Testis (tissue), 3 donors: Measurements from ENCODE around the gene GALNT14. TPM values are rescaled to one million over a fixed set of nuclear protein-coding genes. Genes with fewer than 3 reads are reported as not detected.

Source experiments
- DNase-seq: peaks from one replicate; pipeline ENCODE4 v3.0.0-alpha.2; 2019
- H3K27ac ChIP-seq, 2 donors: fragments of 200-600 bp; sonication (generic); one replicate each; pipeline ENCODE4 v1.5.1; 2019
- H3K27me3 ChIP-seq: fragments of 200-600 bp; sonication (generic); one replicate; pipeline ENCODE4 v1.5.1; 2019
- H3K36me3 ChIP-seq: fragments of 200-600 bp; sonication (generic); one replicate; pipeline ENCODE4 v1.5.1; 2017; ENCODE audit warnings: low read depth; ENCODE audit errors: missing control alignments
- H3K4me1 ChIP-seq: fragments of 200-600 bp; sonication (generic); one replicate; pipeline ENCODE4 v1.5.1; 2019
- H3K4me3 ChIP-seq, 2 donors: fragments of 200-600 bp; sonication (generic); one replicate each; pipeline ENCODE4 v1.5.1; 2017 to 2019
- H3K9me3 ChIP-seq: fragments of 200-600 bp; sonication (generic); one replicate; pipeline ENCODE4 v1.5.1; 2017
- CTCF ChIP-seq, 3 experiments: fragments of 450-650 bp in 2 of 3; fragments of 200-600 bp in 1 of 3; sonication (generic) in 1 of 3; IDR thresholded peaks; one replicate each; pipeline ENCODE4 v1.5.1; 2016 to 2019; ENCODE audit warnings: antibody characterized with exemption in 3 of 3, mild to moderate bottlenecking in 2 of 3, moderate library complexity in 1 of 3
- POLR2A ChIP-seq: fragments of 450-650 bp; IDR thresholded peaks from one replicate; pipeline ENCODE4 v1.6.1; 2017; ENCODE audit warnings: antibody characterized with exemption, mild to moderate bottlenecking, moderate library complexity
- WGBS, 2 donors: methylation state at CpG; one replicate each; pipeline ENCODE4 v1.1.5; 2018; 5-methylcytosine and 5-hydroxymethylcytosine counted together
- intact Hi-C: fragments of 100-400 bp; cut with DNase I; formaldehyde crosslinking; loops from one replicate; pipeline ENCODE4 v1.15.1; 2023; ENCODE audit warnings: low total_unique reads
- polyA plus RNA-seq: library from polyadenylated mRNA; stranded (reverse); fragments of 350-450 nt; fragmentation: Illumina TruSeq; extraction: RNeasy Lipid Tissue Mini Kit (QIAGEN cat#74804); gene quantifications from one replicate; pipeline ENCODE4 v1.2.3, GENCODE V29; 2014; ENCODE audit warnings: low read depth, low replicate concordance; ENCODE audit not compliant: insufficient read depth
- total RNA-seq, 2 donors: library from RNA; depleted of rRNA; stranded (reverse); fragments of >200 nt; gene quantifications; one replicate each; pipeline ENCODE4 v1.2.3, GENCODE V29; 2016

GALNT14 gene
- total and polyA plus RNA-seq, 3 donors from 2014 or later = 6.9 to 31.5 (median 11.6) TPM

GRCh38 chr2:31028417-31028816 is 109.8 kb downstream of the GALNT14 start:
- no peaks in the 10 kb centered on the region for H3K27me3 ChIP-seq
- WGBS, 2 donors = 51 to 64% methylated on average over 8 of the region's 8 CpGs
- no peak overlapping the region for H3K4me3 ChIP-seq
- intact Hi-C loops = no loop called here
- H3K9me3 ChIP-seq = no peaks in the 10 kb centered on the region
- H3K36me3 ChIP-seq = no peaks in the 10 kb centered on the region
- H3K27ac ChIP-seq = no peak overlapping the region
- H3K4me1 ChIP-seq = no peaks in the 10 kb centered on the region
- TF ChIP-seq CTCF (IDR thresholded peaks at IDR 0.05) (no peak), POLR2A (no peak)
- DNase-seq = no peak

GRCh38 chr2:31027549-31027948 is 110.7 kb downstream of the GALNT14 start:
- no peak for TF ChIP-seq CTCF (IDR thresholded peaks at IDR 0.05)
- TF ChIP-seq POLR2A = no peak
- Histone ChIP-seq H3K27me3 (no peaks in the 10 kb centered on the region), H3K4me3 (no peak overlapping the region), H3K4me1 (no peaks in the 10 kb centered on the region), H3K27ac (no peak overlapping the region), H3K9me3 (no peaks in the 10 kb centered on the region), H3K36me3 (no peaks in the 10 kb centered on the region)
- intact Hi-C loops = no loop called here
- 90 to 91% methylated on average over 5 of the region's 5 CpGs for WGBS, 2 donors
- no peak for DNase-seq

GRCh38 chr2:31023541-31023940 is 114.7 kb downstream of the GALNT14 start:
- WGBS, 2 donors = 64 to 77% methylated on average over 3 of the region's 3 CpGs
- H3K4me1 ChIP-seq = no peaks in the 10 kb centered on the region
- no peak for DNase-seq
- TF ChIP-seq POLR2A (no peak), CTCF (IDR thresholded peaks at IDR 0.05) (no peak)
- no peak overlapping the region for H3K27ac ChIP-seq
- no peak overlapping the region for H3K4me3 ChIP-seq
- intact Hi-C loops = no loop called here
- no peaks in the 10 kb centered on the region for H3K27me3 ChIP-seq
- H3K9me3 ChIP-seq = no peaks in the 10 kb centered on the region
- H3K36me3 ChIP-seq = no peaks in the 10 kb centered on the region

GRCh38 chr2:31020713-31021112 is 117.5 kb downstream of the GALNT14 start:
- DNase-seq = no peak
- Histone ChIP-seq H3K4me3 (no peak overlapping the region), H3K27me3 (no peaks in the 10 kb centered on the region), H3K4me1 (no peaks in the 10 kb centered on the region), H3K9me3 (no peaks in the 10 kb centered on the region), H3K36me3 (no peaks in the 10 kb centered on the region), H3K27ac (no peak overlapping the region)
- no peak for TF ChIP-seq POLR2A
- TF ChIP-seq CTCF (IDR thresholded peaks at IDR 0.05) = no peak
- WGBS, 2 donors = 67 to 84% methylated on average over 4 of the region's 4 CpGs
- intact Hi-C loops = no loop called here

GRCh38 chr2:31018280-31018679 is 120.0 kb downstream of the GALNT14 start:
- Histone ChIP-seq H3K4me1 (no peaks in the 10 kb centered on the region), H3K4me3 (no peak overlapping the region), H3K36me3 (no peaks in the 10 kb centered on the region), H3K27me3 (no peaks in the 10 kb centered on the region), H3K27ac (no peak overlapping the region), H3K9me3 (no peaks in the 10 kb centered on the region)
- TF ChIP-seq CTCF (IDR thresholded peaks at IDR 0.05) (no peak), POLR2A (no peak)
- 93 to 95% methylated on average over 6 of the region's 6 CpGs for WGBS, 2 donors
- intact Hi-C loops = no loop called here
- DNase-seq = no peak
